GM21367 (cell line): ENCODE results near the gene BDKRB2.

ENCODE experiments used
- ATAC-seq: cut with Tn5 transposase; IDR thresholded peaks from one replicate; pipeline ENCODE4 v1.9.1; 2021; ENCODE audit not compliant: unreplicated experiment

The BDKRB2 gene

GRCh38 chr14:96250485-96250884 lies 45.8 kb downstream of the BDKRB2 start:
- no peak for ATAC-seq

DNA sequence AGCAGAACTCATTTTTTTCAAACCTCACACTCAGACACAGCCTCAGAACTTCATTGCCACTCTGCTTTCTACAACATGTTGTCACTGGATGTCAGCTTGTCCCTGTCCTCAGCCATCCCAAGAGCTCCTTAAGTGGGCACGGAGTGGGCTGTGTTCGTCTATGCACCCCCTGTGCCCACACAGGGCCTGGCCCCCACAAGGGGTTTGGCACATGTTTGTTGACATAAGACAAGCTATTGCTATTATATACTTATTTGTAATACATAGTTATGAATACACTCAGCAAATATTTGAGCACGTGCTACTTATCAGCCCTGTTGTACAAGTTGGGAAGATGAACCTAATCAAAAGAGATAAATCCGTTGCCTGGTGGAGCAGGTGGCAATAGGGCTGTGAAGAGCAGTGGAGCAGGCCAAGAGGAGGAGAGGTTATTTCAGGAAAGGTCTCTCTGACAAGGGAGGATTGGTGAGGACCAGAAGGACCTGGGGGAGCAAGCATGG lies 47.1 kb downstream of the BDKRB2 start:
- no peak for ATAC-seq

DNA sequence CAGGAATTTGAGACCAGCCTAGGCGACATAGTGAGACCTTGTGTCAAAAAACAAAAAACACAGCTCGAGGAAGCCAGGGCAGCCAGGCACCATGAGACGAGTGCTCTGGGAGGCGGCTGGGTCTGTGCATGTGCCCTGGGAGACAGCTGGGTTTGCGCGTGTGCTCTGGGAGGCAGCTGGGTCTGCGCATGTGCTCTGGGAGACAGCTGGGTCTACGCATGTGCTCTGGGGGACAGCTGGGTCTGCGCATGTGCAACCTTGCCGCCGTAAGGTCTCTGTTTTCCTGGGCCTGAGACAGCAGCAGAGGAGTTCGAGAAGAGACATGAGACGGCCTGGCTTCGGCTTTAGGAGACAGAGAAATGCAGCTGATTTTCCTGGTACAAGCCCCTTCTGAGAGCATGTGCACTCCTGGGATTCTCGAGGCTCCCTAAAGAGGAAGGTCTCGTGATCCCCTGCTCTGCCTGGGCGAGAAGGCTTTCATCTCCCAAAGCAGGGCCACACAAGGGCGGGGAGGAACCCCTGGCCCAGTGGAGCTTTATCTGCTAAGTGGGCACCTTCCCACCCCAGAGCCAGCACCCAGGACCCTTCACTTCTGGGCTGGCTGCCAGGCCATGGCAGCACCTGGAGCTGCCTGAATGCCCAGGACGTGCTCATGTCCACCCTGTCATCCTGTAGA lies 47.8 kb downstream of the BDKRB2 start:
- no peak for ATAC-seq

DNA sequence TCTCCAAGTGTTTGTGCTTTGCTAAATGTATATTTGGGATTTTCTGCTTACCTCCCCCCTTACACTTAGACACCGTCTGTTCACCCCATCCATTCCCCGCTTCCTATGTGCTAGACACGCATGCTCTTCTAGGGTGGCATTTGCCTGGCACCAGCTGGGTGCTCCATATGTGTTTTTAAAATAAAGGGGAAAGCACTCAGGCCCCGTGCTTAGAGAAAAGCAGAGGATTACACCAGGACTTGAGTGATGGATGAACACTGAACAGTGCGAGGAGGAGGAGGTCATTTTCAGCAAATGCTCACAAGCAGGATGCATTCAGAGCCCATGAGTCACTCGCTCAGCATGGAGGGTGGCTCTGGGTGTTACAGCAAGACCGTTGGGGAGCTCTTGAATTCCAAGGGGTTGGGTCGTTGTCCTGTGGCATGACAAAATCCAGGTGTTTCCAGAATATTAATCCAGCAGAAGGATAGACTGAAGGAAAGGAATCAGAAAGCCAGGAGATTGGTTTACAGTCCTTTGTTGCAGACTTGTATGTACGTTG lies 48.4 kb downstream of the BDKRB2 start:
- ATAC-seq: no peak

GRCh38 chr14:96254687-96255086 lies 50.0 kb downstream of the BDKRB2 start:
- no peak for ATAC-seq

DNA sequence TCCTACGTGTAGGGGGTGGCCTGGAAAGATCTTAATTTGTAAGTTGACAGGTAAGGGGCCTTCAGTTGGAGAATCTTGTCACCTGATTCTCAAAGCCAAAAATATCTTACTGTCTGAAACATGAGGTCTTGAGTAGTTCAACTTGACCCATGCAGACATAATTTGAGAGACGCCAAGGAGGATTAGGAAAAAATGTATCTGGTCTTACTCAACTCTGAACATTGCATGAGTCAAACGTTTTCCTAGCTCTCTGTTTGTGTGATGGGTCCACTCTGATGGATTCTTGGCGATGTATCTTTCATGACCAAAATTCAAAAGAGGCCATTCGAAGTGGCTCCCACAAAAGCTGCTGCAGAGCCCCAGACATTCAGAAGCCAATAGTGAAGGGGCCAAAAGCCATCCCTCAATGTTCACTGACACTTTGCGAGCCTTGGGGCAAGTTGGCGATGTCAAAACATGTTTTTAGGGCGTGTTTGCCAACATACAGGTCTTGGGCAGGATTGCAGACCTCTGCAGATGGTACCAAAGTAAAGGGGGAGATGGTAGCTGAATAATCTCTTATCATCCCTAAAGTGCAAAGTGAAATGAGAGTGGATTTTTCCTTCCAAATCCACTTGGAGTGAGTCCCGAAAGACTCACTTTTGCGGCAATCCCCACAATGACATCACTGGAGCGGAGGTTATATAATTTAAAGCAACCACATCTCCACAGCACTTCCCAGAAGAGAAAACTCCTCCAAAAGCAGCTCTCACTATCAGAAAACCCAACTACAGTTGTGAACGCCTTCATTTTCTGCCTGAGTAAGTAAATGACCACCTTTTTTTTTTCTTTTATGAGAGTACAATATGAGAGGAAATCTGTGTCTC lies 51.1 kb downstream of the BDKRB2 start, which contains the start of gene BDKRB1:
Gene BDKRB1 (plus strand): TSS at position 710 of the 866 bp plus-strand sequence. CDS start 7,473 bp downstream, outside the sequence.
- no peak for ATAC-seq

- no peak for ATAC-seq
These were observed 51.8 kb downstream of the BDKRB2 start for GRCh38 chr14:96256407-96256806.

GRCh38 chr14:96257056-96257455 lies 52.4 kb downstream of the BDKRB2 start:
- ATAC-seq: no peak

DNA sequence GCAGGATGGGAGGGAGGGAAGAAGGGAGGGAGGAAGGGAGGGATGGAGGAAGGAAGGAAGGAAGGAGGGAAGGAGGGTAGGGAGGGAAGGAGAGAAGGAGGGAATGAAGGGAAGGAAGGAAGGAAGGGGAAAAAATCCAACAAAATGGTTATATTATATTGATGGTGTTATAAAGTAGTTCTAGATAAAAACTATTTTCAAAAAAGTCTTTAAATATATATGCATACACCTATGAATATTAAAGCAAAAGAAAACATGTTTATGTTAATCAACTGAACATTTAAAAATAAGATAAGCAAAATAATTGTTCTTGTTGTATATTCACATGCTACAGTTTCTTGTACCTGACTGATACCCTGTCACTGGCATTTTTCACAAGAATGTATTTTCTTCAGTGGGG lies 53.3 kb downstream of the BDKRB2 start:
- ATAC-seq: no peak

DNA sequence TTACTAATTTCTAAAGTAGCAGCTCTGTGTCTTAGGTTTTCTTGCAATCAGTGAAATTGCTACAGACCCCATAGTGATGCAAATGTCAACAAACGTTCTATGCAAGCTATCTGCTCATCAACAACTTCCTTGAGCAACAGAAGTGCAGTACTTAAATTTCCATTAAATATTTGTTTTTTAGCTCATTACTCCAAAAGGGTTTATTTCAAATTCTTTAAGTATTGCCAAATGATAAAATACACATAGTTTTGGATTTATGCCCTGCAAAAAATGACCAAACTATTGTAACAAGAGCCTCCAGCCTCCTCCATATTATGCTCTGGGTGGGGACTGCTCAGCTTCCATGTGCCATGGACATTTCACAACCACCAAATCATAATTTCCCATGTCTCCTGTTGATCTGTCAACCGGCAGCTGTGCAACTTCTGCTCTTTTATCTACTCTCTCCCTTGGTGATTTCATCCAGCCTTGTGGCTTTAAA lies 55.7 kb downstream of the BDKRB2 start:
- ATAC-seq: no peak

DNA sequence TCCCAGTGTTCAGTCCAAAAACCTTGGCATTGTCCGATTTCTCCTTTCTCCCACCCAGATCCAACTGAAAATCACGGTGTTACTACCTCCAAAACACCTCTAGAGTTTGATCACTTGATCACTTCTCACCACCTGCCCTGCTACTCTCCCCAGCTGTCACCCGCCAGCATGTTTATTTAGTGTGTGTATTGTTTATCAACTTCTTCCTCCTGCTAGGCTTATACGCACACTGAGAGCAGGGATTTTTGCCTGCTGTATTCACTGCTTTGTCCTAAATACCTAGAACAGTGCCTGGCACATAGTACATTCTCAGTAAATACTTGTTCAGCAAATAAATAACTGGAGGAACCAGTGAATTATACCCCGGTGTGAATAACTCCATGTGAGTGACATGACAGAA lies 56.4 kb downstream of the BDKRB2 start:
- no peak for ATAC-seq

- no peak for ATAC-seq
These were observed 57.4 kb downstream of the BDKRB2 start for GRCh38 chr14:96261772-96262655.

- ATAC-seq: no peak
These were observed 58.9 kb downstream of the BDKRB2 start for GRCh38 chr14:96263347-96264199.

- no peak for ATAC-seq
These were observed 59.5 kb downstream of the BDKRB2 start for GRCh38 chr14:96264200-96264553.

DNA sequence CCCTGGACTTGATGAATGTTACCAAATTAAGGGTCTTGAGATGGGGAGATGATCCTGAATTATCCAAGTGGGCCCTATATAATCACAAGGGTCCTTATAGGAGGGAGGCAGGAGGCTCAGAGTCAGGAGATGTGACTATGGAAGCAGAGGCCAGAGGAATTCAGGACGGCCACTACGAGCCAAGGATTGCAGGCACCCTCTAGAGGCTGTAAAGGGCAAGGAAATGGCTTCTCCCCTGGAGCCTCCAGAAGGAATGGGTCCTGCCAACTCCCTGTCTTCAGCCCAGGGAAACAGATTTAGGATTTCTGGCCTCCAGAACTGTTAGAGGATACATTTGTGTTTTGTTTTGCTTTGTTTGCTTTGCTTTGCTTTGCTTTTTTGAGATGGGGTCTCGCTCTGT lies 60.2 kb downstream of the BDKRB2 start:
- no peak for ATAC-seq

- ATAC-seq: no peak
These were observed 60.9 kb downstream of the BDKRB2 start for GRCh38 chr14:96265383-96266095.

GRCh38 chr14:96267336-96267735 lies 62.7 kb downstream of the BDKRB2 start:
- ATAC-seq: no peak

- ATAC-seq: no peak
These were observed 63.3 kb downstream of the BDKRB2 start for GRCh38 chr14:96267916-96268315.
